Astrocyte of the hippocampus (primary cell): Measurements from ENCODE around the gene ANKFN1.

Experiments
- DNase-seq: peaks from one replicate; pipeline ENCODE4 v3.0.0; 2011; ENCODE audit warnings: low read depth, low spot score

ANKFN1 gene

GRCh38 chr17:56152874-56153602 lies at the start of gene ANKFN1:
TSS of gene ANKFN1 (plus strand) at chr17:56153475. CDS start at chr17:56212668, 59,193 bp downstream.
- DNase-seq = peak; percentile 52

GRCh38 chr17:56108811-56109284 lies 44.4 kb upstream of the ANKFN1 start:
- DNase-seq = no peak

GRCh38 chr17:56109836-56110235 lies 43.4 kb upstream of the ANKFN1 start:
- DNase-seq = no peak

GRCh38 chr17:56110463-56111135 lies 42.7 kb upstream of the ANKFN1 start:
- no peak for DNase-seq

- peak; percentile 58 for DNase-seq
Measured at GRCh38 chr17:56111706-56112485, 41.4 kb upstream of the ANKFN1 start.

GRCh38 chr17:56113486-56113885 lies 39.8 kb upstream of the ANKFN1 start:
- DNase-seq = no peak

GRCh38 chr17:56114469-56114868 lies 38.8 kb upstream of the ANKFN1 start:
- DNase-seq = no peak

GRCh38 chr17:56119191-56119590 lies 34.1 kb upstream of the ANKFN1 start:
- DNase-seq = no peak

- DNase-seq = no peak
Measured at GRCh38 chr17:56119936-56120335, 33.3 kb upstream of the ANKFN1 start.

- no peak for DNase-seq
Measured at GRCh38 chr17:56121191-56122051, 31.9 kb upstream of the ANKFN1 start.

GRCh38 chr17:56125830-56126819 lies 27.1 kb upstream of the ANKFN1 start:
- DNase-seq = peak; percentile 89

- DNase-seq = no peak
Measured at GRCh38 chr17:56130026-56130425, 23.2 kb upstream of the ANKFN1 start.

GRCh38 chr17:56130631-56131030 lies 22.6 kb upstream of the ANKFN1 start:
- DNase-seq = no peak

GRCh38 chr17:56131431-56131830 lies 21.8 kb upstream of the ANKFN1 start:
- DNase-seq = no peak

- peak; percentile 41 for DNase-seq
Measured at GRCh38 chr17:56136301-56136700, 17.0 kb upstream of the ANKFN1 start.

GRCh38 chr17:56141046-56141839 lies 12.0 kb upstream of the ANKFN1 start:
- DNase-seq = peak; percentile 87

- peak; percentile 84 for DNase-seq
Measured at GRCh38 chr17:56142325-56142724, 10.9 kb upstream of the ANKFN1 start.

- peak; percentile 38 for DNase-seq
Measured at GRCh38 chr17:56142781-56143180, 10.5 kb upstream of the ANKFN1 start.

GRCh38 chr17:56144223-56144622 lies 9.1 kb upstream of the ANKFN1 start:
- DNase-seq = no peak
